Omental fat pad (tissue), 4 donors: Measurements from ENCODE around the gene GLIPR1. TPM values are rescaled to one million over a fixed set of nuclear protein-coding genes. Genes with fewer than 3 reads are reported as not detected.

Source experiments
- ATAC-seq: fragments of 150-250 bp; one replicate; pipeline ENCODE4 v1.9.1; 2016; ENCODE audit warnings: mild to moderate bottlenecking, moderate library complexity; ENCODE audit not compliant: low FRiP score
- DNase-seq: peaks from one replicate; pipeline ENCODE4 v3.0.0-alpha.2; 2019; ENCODE audit warnings: low spot score
- total RNA-seq, 4 donors: library from RNA; depleted of rRNA; stranded (reverse); fragments of >200 nt; gene quantifications; one replicate each; pipeline ENCODE4 v1.1.0, GENCODE V29; 2016
- TF ChIP-seq, protein P1 (sequence below), 3 donors: fragments of 450-650 bp; IDR thresholded peaks; one replicate each; pipeline ENCODE4 v1.5.1; 2016 to 2017; ENCODE audit warnings: antibody characterized with exemption in 3 of 3, mild to moderate bottlenecking in 3 of 3, moderate library complexity in 2 of 3

The GLIPR1 gene
- total RNA-seq, 4 donors from 2014 or later, result 25.0 to 39.3 (median 32.8) TPM

DNA sequence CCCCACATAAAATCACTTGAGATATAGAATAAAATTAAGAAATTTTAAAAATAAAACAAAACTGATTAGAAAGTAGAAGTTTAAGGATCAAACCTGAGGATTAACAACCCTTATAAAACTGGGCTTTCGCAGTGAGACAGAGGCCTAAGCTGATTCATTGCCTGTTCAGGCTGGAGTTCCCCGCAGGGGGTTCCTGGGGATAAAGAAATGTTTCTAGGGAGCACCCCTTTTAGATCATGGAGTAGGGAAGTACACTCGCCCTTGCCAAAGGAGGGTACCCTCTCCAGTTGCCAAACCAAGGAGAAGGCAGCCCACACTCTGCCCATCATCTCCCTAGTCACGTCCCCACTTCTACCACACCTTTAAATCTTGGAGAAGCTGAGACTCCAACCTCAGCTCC, 6.8 kb downstream of the GLIPR1 start:
- TF ChIP-seq, protein P1, sequence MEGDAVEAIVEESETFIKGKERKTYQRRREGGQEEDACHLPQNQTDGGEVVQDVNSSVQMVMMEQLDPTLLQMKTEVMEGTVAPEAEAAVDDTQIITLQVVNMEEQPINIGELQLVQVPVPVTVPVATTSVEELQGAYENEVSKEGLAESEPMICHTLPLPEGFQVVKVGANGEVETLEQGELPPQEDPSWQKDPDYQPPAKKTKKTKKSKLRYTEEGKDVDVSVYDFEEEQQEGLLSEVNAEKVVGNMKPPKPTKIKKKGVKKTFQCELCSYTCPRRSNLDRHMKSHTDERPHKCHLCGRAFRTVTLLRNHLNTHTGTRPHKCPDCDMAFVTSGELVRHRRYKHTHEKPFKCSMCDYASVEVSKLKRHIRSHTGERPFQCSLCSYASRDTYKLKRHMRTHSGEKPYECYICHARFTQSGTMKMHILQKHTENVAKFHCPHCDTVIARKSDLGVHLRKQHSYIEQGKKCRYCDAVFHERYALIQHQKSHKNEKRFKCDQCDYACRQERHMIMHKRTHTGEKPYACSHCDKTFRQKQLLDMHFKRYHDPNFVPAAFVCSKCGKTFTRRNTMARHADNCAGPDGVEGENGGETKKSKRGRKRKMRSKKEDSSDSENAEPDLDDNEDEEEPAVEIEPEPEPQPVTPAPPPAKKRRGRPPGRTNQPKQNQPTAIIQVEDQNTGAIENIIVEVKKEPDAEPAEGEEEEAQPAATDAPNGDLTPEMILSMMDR (IDR thresholded peaks at IDR 0.05), result no peak
- DNase-seq, result no peak
- no peak for ATAC-seq

DNA sequence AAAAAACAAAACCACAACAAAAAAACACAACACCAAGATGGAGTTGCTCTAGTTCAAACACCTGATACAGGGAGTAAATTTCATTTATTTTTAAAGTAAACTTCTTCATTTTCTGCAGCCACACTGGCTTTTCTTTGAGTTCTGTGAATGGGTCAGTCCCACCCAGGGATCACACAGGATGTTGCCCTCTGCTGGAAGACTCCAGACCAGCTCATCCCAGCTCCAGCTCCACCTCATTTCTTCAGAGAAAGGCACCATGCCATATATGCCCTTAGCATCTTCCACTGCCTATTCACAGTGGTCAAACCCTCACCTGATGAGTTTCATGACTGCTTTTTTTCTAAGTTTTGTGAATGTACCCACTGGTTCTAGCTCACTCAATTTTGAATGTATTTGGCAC, 8.0 kb downstream of the GLIPR1 start:
- TF ChIP-seq, protein P1 (IDR thresholded peaks at IDR 0.05), result no peak
- no peak for DNase-seq

DNA sequence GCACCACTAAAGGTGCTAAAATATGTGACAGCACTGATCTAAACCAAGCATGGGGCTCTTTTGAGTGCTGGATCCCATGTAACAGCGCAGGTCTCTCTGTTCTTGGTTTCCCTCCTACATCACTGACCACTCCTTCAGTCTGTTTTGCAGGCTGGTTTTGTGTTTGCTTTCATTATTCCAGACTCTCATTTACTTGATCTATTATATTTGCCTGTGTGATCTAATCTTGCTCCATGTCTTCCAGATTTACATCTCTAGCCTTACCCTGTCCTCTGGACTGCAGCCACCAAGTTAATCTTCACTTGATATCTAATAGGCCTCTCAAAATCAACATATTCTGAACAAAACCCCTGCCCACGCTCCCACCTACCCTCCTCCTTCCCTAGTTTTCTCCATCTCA, 8.6 kb downstream of the GLIPR1 start:
- ATAC-seq (no peak), DNase-seq (no peak)
- TF ChIP-seq, protein P1 (IDR thresholded peaks at IDR 0.05), result no peak

More for the DNA sequence above, 8.0 kb downstream of the GLIPR1 start:
- ATAC-seq, result no peak

DNA sequence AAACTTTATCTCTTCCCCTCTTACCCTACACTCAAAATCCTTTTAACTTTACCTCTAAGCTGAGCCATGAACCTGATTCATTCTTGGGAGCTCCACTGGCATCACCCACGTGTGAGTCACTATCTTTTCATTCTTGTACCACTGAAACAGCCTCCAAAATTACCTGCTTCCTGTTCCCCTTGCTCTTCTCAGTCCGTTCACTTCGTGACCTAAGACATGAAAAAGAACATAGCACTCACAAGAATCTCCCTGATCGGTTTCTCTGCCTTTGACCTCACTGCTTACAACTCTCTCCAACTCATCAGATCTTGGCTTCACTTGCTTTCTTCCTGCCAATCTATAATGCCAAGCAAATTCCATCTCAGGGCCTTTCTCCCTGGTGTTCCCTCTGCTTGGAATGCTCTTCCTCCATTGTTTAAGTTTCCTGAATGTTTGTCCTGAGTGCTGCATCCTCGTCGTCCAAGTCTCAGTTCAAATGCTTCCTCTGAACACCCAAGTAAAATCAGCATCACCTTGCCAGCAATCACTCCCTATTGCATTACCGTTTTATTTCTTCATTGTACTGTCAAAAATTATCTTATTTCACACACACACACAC, 9.2 kb downstream of the GLIPR1 start:
- DNase-seq (no peak), ATAC-seq (no peak)
- TF ChIP-seq, protein P1 (IDR thresholded peaks at IDR 0.05), result no peak

DNA sequence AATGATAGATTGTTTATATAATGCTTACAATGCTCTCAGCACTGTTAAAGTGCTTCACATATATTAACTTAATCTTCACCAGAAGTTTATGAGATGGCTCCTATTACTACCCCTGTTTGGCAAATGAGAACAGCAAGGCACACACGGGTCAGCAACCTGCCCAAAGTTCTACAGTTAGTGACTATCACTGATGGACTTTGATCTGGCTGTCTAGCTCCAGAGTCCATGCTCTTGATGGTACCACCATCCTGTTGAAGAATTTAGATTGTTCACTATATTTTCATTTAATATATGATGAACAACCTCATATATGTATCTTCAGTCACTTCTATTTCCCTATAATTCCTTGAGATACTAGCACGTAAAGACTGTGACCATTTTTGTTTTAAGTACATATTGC, 10.6 kb downstream of the GLIPR1 start:
- ATAC-seq, result no peak
- DNase-seq, result no peak
- TF ChIP-seq, protein P1 (IDR thresholded peaks at IDR 0.05), result no peak

DNA sequence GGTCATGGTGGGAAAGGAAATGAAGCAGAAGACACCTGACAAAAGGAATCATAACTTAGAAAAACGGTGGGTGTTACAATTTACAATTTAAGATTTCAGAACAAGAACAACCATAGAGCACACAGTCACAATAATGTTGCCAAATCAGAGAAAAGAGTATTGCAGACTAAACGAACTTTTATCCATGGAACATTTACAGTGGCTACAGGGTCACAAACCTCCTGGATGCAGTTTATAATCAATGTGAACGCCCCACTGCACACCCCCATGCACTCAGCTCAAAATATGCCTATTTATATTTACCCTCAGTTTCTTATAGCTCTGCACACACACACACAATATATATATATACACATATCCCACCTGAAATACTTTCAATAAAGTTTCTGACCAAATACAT, 22.9 kb downstream of the GLIPR1 start:
- TF ChIP-seq, protein P1 (IDR thresholded peaks at IDR 0.05), result no peak
- DNase-seq (no peak), ATAC-seq (no peak)

DNA sequence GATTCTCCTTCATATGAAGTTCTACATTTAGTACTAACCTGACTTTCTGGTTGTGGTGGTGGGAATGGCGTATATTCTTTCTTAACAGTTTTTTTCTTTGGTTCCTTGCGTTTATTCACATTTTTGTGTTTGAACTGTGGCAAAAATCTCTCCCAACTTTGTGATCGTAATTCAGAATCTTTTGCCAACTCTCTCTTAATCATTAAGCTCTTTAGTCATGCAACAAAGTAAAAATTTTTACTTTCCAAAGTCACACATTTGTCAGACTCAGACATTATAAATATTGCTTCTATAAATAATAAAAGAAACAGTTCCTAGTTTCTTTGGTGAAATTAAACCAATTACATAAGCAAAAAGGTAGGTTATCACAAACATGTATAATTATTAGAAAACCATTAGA, 23.3 kb downstream of the GLIPR1 start:
- TF ChIP-seq, protein P1 (IDR thresholded peaks at IDR 0.05), result no peak
- DNase-seq (no peak), ATAC-seq (no peak)
